Stimulated activated CD4-positive, alpha-beta T cell treated with anti-CD3 and anti-CD28 coated beads, Interleukin-2, amount 100 ng/mL, for 24 hours (primary cell): ENCODE results near the gene SOX3.

Experiments
- DNase-seq, 2 donors: peaks; one replicate each; pipeline ENCODE4 v3.0.0-alpha.2; 2020

SOX3 gene

GRCh38 chrX:140492066-140492994 lies 12.5 kb downstream of the SOX3 start:
- DNase-seq: no peak

GRCh38 chrX:140480765-140481164 lies 24.1 kb downstream of the SOX3 start:
- no peak for DNase-seq

- no peak for DNase-seq
Observed at GRCh38 chrX:140477987-140478386, 26.9 kb downstream of the SOX3 start.

- DNase-seq: no peak
Observed at GRCh38 chrX:140475025-140475424, 29.8 kb downstream of the SOX3 start.

- no peak for DNase-seq
Observed at GRCh38 chrX:140467211-140467610, 37.7 kb downstream of the SOX3 start.
